ENCODE measurements around the gene ART5. TPM values are rescaled to one million over a fixed set of nuclear protein-coding genes. Genes with fewer than 3 reads are reported as not detected.

Gene ART5
- total and polyA plus RNA-seq, 9 of the 15 experiments (the other 6 are each of a cell fraction or from before 2014, with no cell fraction given): 0.08 to 0.59 (median 0.33) TPM

- no peak for TF ChIP-seq GTF3C2 (IDR thresholded peaks at IDR 0.05; ENCODE audit: borderline replicate concordance, extremely low read depth, insufficient read length)
- no peak for TF ChIP-seq CBFB (CRISPR knock-in tag; IDR thresholded peaks at IDR 0.05)
- no peak for TF ChIP-seq ATF6 (CRISPR knock-in tag; IDR thresholded peaks at IDR 0.05)
- TF ChIP-seq TAF9B (IDR thresholded peaks at IDR 0.05; ENCODE audit: partially characterized antibody): no peak
- TF ChIP-seq HMGXB4 (CRISPR knock-in tag; IDR thresholded peaks at IDR 0.05): no peak
- no peak for TF ChIP-seq BRD4 (IDR thresholded peaks at IDR 0.05)
- TF ChIP-seq IRF1 (CRISPR knock-in tag; IDR thresholded peaks at IDR 0.05; ENCODE audit: borderline replicate concordance): no peak
- TF ChIP-seq TAF7 (tag; IDR thresholded peaks at IDR 0.05): no peak
- TF ChIP-seq CEBPB (tag; IDR thresholded peaks at IDR 0.05): no peak
- TF ChIP-seq ZNF143 (CRISPR knock-in tag; IDR thresholded peaks at IDR 0.05): peak; percentile 36; the same call in 1 of the 2 replicates
- peak; percentile 88 for TF ChIP-seq ZFX (CRISPR knock-in tag; IDR thresholded peaks at IDR 0.05)
- no peak for TF ChIP-seq SLC30A9 (CRISPR knock-in tag; IDR thresholded peaks at IDR 0.05)
- no peak for TF ChIP-seq ETS2 (tag; IDR thresholded peaks at IDR 0.05; ENCODE audit: borderline replicate concordance, poor library complexity, severe bottlenecking)
- no peak for TF ChIP-seq ERF (CRISPR knock-in tag; IDR thresholded peaks at IDR 0.05)
- no peak for TF ChIP-seq TRIM25 (IDR thresholded peaks at IDR 0.05; ENCODE audit: borderline replicate concordance)
Measured at GRCh38 chr11:3642071-3642951, 519 bp upstream of the ART5 start (continued).
